Activated T-cell treated with anti-CD3 and anti-CD28 coated beads for 1 hour (primary cell): ENCODE results near the gene HIRA.

Experiments used
- DNase-seq: peaks from one replicate; pipeline ENCODE4 v3.0.0-alpha.2; 2020; ENCODE audit warnings: low read depth

The HIRA gene

DNA sequence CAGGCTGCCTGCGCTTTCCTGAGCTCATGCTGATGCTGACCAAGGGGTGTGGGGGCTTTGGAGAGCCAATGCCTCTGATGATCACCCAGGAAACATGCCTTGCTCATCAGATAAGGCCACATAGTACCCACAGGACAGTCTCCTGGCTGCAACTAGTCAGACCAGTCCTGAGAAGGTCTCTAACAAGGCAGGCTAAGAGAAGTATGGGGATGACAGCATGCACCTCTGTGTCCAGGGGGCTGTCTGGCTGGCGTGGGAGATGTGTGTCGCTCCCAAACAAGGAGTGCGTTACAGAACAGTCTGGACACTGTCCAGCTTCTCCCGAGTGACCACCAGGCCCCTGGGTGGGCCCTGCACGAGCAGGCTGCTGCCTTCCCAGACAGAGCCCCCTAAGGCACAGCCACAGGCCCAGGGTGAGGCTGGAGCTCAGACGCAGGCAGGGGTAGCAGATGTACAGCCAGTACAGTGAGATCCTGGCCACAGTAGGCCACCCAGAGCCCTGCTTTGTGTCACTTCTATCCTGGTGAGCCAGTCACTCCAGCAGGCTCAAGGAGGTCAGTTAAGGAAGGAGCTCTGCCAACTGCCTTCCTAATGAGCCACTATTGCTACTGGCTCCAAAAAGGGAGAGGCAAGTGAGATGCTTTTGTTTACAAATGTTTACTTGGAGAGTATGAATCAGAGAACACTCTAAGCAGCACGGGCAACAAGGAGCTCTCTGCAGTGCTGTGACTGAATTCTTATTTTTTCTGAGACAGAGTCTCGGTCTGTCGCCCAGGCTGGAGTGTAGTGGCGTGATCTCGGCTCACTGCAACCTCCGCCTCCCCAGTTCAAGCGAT lies 74.0 kb downstream of the HIRA start:
- no peak for DNase-seq

DNA sequence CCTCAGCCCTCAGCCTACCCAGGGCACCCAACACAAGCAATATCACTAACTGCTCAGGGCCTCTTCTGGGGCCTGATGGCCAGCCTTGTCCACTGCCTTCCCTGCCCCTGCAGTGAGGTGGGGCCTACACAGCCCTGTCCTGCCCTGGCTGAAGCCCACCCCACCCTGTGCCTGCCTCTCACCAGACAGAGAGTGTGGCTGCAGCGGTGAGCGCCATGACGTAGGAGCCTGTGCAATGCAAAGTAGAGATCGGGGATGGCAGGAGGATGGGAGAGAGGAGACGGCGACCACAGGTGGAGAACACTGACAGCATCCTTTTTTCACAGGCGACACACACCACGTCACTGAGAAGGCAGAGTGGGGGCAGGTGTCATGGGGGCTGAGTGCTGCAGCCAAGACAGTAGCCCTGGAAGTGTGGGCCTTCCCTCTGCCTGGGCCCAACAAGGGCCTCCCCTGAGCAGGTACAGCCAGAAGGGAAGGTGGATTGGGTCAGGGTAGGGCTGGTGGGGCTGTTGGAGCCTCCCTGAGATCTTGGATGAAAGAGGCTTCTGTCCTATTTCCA lies 74.7 kb downstream of the HIRA start:
- no peak for DNase-seq

DNA sequence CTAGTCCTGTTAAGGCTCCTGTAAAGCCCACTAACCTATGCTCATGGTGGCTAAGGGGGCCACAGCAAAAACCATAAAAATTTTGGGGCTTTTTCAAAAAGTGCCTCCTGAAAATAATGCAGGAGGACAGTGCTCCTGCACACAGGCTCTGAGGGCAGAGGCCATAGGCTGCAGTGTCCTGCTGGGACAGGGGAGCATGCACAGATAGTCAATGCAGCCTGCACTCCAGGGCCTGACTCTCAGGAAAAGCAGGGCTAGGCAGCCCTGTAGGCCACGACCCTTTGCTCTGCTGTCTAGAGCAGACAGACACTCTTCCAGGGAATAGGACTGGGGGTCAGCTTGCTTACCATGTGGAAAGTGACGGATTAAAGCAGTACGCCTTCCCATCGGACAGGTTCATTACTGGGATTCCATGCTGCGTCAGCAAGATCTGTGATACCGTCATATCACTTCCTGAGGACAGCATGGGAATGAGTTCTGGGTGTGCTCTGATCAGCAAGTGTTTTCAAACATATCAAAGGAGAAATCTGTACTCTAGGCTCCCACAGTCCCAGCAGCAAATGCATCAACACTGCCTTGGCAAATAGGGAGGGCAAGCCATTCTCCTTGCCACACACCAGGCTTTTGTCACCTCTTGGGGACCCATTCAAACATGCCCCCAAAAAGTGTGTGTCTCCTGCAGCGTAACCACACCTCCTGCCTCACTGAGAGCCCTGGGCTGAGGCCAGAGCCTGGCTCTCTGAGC lies 75.9 kb downstream of the HIRA start:
- no peak for DNase-seq

DNA sequence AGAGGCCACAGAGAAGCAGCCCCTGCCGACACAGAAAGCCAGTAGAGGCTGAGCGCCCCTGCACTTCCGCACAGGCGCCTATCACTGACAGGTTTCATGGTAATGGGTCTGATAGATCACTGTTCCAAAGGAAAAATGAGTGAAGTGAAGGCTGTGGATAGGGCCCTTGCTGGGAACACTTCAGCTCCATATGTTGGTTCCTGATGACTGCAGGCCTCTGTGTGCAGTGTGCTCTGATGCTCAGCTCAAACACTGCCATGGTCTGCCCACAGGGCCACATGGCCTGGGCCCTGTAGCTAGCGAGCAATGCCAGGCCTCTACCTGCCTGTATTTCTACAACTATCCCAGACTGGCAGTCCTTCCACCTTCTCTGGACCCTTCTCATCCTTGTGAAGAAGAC lies 77.3 kb downstream of the HIRA start:
- no peak for DNase-seq

DNA sequence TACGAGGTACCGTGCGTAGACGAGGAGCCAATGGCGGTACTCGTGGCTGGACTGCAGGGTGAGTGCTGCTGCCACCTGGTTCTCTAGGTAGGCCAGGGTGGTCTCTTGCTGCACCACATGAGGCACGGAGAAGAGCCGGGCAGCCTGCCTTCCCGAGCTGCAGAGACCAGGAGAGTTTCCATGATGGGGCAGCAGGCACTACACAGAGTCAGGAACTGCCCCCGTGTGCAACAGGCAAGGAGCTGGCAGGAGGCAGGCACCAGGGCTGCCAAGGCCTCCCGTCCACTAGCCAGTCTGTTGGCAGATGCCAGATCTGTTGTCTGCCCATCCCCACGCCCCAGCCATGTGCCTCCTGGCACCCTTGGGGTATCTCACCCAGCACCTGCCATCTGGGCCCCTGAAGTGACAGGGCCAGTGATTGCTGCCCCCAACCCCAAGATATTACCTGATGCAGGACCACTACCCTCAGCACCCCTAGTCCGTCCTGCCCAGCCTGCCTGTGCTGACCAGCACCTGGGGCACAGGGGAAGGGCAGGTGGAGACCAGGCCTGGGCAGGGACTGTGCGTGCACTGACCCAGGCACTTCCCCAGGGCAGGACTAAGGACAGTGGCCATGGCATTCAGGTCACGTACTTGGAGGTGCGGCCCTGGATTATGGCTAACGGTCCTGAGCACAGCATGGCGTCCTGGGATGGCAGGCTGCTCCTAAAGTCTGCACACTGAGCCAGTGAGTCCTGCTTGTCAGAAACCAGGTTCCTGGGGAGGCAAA lies 78.0 kb downstream of the HIRA start:
- DNase-seq, result no peak

DNA sequence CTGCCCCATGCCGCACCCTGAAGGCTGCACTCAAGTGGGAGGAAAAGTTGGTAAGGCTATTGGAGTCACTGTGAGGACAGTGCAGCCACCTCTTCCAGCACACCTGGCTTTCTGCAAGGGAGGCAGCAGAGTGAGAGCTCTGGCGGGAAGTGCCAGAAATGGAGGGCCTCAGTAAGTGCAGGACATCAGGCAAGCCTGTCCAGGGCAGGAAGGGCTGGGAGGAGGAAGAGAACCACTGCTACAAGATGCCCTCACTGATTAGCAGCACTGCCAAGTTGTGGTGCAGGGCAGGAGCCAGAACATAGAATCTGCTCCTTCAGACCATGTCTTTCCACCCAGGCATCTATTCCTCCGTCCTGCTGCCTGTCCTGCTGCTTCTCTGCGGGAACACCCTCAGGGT lies 78.8 kb downstream of the HIRA start:
- DNase-seq, result no peak

DNA sequence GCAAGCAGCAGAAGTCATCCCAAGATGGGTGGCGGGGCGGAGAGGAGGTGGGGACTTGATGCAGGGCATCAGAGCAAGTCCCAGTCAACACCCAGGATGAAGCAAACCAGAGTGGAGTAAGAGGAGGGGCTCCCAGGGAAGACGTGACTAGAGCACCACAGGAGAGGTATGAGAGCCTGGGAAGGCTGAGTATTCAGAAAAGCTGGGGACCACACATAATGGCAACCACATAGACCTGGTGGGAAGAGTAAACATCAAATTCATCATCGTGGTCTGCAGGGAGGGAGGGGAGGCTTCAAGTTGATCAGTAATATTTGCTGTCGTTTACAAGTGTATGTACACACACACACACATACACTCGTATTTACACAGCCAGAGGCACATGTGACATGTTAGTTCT lies 79.3 kb downstream of the HIRA start:
- no peak for DNase-seq

DNA sequence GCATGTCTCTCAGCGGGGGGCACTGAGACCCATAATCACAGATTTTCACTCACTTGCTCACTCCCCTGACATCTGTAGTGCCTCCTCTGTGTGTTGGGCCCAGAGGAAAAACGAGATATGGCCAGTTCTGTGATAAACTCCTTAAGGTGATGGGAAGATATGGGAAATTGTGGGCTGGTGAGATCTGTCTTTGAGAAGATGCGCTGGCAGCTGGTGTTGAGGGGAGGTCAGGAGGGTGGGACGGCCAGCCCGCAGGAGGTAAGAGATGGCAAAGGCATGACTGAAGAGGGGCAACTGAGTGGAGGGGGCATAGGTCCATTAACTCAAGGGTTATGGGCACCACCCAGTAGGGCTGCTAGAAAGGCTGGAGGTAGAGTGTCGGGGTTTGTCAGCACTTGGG lies 79.9 kb downstream of the HIRA start:
- DNase-seq, result no peak

DNA sequence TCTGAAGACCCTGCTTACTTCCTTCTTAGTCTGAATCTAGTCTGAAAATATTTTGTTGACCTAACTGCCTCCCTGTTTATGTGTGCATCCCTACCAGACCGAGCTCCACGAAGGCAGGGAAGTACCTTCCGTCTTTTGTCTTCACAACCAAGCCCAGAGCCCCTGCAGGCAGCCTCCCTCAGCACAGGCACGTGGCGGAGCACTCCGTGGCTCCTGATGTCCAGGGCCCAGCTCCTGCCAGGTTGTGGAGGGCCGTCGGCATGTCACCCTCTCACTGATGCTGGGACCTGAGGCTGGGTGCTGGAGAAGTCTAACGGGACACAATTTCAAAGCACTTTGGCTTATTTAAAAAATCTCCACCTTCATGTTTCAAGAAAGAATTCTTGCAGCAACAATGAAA lies 80.6 kb downstream of the HIRA start:
- DNase-seq, result no peak

DNA sequence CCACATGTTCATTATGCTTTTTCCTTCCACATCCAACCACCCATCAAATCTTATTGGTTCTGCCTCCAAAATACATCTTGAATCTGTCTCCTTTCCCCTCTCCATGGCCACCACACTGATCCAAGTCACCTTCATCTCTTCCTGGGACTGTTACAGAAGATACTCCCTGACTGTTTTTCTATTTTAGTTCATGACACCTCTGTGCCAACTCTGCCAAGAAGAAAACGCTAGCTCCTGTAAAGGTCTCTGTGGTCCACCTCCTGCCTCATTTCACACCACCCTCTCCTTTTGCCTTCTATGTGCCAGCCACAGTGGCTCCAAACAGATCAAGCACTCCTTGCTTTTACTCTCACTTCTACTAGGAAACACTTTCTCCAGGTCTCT lies 81.1 kb downstream of the HIRA start:
- no peak for DNase-seq

DNA sequence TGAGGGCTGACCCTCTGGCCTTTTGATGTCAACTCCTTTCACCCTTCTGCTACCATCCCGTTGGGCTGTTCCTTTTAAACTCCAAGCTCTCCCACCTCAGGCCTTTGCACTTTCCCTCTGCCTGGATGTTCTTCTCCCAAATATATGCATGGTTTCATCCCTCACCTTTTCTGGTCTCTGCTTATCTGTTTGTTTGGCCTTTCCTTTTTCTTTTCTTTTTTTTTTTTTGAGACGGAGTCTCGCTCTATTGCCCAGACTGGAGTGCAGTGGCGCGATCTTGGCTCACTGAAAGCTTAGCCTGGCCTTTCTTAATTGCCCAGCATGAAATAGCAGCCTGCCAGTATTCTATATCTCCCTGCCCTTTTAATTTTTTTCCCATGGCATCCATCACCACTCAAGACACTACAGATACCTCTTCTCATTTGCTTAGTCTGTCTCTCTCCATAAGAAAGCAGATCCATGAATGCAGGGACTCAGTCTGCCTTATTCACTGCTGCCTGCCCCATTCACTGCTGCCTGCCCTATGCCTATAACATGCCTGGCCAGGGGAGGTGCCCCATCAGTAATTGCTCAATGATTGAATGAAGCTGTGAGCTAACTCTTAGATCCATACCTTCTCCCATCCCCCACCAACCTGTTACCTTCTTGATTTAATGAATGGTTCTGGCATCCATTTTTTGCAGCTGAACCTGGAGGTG lies 81.6 kb downstream of the HIRA start:
- DNase-seq, result no peak

DNA sequence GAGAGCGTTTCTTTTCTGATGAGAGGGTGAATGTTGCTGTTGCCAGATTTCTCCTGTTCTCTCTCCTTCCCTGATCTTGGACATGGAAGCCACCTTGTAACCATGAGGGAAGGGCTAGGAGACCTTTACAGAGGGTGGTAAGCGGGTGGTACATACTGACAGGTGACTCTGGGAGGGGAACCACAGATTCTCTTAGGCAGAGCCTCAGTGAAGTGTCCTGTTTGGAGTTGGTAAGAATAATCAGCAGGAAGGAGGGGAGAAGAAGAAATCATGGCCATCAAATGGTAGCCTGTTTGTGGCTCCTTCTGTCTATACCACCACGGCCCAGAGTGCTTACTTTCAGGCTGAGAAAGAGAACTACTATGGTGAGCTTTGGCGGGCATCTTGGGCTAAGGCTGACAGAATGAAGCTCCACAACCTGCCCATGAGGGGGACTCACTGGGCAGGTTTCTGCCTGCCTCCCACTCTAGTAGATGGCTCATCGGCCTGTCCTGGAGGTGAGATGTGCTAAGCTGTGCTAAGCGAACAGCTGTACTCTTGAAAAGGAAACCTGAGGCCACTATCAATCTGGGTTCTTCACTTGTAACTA lies 84.8 kb downstream of the HIRA start:
- no peak for DNase-seq

DNA sequence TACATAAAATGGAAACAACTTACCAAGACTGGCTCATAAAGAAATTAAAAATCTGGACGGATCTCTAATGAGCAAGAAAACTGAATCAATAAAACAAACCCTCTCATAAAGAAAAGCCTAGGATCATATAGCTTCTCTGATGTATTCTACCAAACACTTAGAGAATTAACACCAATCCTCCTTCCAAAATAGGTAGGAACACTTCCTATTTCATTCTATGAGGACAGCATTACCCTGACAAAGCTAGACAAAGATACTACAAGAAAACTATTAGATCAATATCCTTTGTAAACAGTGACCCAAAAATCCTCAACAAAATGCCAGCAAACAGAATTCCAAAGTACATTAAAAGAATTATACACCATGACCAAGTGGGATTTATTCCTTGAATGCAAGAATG lies 87.1 kb downstream of the HIRA start:
- no peak for DNase-seq

DNA sequence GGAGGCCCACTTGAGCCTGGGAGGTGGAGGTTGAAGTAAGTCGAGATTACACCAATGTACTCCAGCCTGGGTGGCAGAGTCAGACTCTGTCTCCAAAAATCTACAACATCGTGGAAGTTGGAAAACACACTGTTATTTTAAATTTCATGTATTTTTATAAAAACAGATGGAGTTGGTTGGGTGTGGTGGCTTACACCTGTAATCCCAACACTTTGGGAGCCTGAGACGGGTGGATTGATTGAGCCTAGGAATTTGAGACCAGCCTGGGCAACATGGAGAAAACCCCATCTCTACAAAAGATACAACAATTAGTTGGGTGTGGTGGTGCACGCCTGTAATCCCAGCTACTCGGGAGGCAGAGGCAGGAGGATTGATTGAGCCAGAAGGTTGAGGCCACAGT lies 88.1 kb downstream of the HIRA start:
- DNase-seq, result no peak

DNA sequence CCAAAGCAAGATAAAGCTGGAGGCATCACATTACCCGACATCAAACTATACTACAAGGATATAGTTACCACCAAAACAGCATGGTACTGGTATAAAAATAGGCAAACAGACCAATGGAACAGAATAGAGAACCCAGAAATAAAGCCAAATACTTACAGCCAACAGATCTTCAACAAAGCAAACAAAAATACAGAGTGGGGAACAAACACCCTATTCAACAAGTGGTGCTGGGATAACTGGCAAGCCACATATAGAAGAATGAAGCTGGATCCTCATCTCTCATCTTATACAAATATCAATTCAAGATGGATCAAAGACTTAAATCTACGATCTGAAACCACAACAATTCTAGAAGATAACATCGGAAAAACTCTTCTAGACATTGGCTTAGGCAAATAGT lies 90.0 kb downstream of the HIRA start:
- DNase-seq, result no peak

DNA sequence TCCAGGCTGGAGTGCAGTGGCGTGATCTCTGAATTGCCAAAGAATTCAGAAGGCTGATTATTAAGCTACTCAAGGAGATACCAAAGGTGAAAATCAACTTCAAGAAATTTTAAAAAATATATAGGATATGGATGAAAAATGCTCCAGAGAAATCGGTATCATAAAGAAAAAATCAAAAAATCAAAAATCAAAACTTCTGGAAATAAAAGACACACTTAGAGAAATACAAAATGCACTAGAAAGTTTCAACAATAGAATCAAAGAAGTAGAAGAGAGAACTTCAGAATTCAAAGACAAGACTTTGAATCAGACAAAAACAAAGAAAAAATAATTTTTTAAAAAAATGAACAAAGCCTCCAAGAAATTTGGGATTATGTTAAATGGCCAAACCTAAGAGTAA lies 94.4 kb downstream of the HIRA start:
- DNase-seq, result no peak

DNA sequence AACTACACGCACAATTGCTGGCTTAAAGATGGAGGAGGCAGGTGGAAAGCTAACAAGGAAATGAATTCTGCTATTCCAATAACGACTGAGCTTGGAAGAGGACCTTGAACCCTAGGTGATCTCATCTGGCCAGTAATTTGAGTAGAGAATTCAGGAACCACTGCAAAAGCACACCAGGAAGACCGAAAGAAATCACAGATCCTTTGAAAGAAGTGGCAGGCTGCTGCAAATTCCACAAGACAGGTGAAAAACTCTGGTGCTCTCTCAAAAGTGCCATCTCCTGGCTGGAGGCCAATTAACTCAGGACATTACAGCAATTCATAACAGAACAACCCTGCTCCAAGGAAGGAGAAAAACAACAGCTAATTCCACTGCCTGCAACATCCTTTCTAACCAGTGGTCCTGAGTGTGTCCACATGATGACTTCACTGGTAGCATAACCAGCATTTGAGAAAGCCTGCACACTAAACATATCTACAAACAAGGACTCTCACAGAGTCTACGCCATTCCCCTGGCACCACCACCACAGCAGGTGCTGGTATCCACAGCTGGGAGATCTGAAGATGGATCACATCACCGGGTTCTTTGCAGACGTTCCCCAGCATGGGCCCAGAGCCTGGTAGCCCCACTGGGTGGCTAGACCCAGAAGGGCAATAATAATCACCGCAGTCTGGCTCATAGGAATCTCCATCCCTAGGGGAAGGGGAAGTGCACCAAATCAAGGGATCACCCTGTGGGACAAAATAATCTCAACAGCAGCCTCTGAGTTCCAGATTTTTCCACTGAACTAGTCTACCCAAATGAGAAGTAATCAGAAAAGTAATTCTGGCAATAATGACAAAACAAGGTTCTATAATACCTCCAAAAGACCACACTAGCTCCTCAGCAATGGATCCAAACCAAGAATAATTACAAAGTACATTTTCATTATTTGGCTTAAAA lies 95.1 kb downstream of the HIRA start:
- no peak for DNase-seq

DNA sequence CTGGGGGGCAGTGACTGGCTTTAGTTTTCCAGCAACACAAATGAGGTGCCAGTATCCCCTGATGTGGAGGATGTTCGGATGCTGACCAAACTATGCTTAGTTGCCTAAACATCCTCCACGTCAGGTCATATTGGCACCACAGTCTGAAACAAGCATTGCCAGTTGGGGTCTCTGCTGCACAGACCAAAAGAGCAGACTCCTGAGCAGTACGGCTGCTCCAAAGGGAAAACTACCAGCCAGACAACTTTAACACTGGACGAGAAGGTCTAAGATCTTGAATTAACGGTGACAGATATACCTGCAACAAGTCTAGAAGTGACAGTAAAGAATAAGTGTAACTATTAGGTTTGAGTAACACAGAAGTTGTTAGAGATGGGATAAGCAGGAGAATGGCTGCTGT lies 99.6 kb downstream of the HIRA start:
- no peak for DNase-seq

DNA sequence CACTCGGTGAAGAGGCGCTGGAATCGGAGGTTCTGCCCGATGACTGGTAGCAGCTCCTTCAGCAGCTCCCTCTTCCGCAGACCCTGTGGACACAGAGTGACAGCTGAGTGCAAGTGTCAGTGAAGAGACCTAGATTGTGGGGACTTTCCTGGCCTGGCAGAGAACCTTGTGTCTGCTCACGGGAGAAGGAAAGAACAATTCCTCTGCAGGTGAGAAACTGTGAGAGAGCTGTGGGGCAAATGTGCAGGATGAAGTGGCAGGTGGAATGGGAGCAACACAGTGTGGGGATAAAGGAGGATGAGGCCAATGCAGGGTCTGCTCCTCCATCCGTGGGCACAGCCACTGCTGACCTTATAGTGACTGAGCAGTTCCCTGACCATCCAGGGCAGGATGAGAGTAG lies 100.1 kb downstream of the HIRA start:
- no peak for DNase-seq

DNA sequence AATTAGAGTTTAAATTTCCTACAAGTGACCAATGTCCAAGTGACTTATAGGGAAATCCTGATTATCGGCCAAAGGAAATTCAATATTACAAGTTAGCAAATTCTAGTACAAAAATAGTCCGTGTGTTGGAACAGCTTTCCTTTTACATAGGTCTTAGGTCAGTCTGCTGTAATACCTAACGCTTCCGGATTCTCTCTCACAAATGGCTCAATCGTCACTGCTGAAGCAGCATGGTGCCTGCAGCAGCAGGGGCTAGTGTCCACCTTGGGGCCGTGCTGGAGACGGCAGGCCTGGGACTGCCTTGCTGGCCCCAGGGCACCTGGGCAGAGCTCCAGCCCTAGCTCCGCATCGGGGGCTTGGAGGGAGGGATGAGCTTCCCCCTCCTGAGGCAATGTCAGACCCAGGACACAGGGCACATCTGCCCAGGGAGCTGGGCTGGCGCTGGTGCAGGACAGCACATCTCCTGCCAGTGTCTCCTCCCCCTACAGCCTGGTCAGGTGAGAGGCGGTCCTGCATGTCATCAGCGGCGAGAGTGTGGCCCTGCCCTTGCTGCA lies 100.6 kb downstream of the HIRA start:
- DNase-seq, result no peak
